Transverse colon (tissue), 4 donors: ENCODE measurements around the gene POLR2M. TPM values are rescaled to one million over a fixed set of nuclear protein-coding genes. Genes with fewer than 3 reads are reported as not detected.

ENCODE experiments used
- DNase-seq: peaks from one replicate; pipeline ENCODE4 v3.0.0-alpha.2; 2019
- H3K27ac ChIP-seq, 4 donors: fragments of 200-600 bp; sonication (generic); 2 replicates each; pipeline ENCODE4 v1.5.1; 2016 to 2018; ENCODE audit warnings: inconsistent platforms in 4 of 4
- H3K27me3 ChIP-seq: fragments of 200-600 bp; sonication (generic); 2 replicates; pipeline ENCODE4 v1.5.1; 2017; ENCODE audit warnings: inconsistent platforms
- H3K36me3 ChIP-seq, 4 donors: fragments of 200-600 bp; sonication (generic); 2 replicates each; pipeline ENCODE4 v1.5.1; 2017 to 2019; ENCODE audit warnings: inconsistent platforms in 4 of 4
- H3K4me1 ChIP-seq, 4 donors: fragments of 200-600 bp; sonication (generic); 2 replicates each; pipeline ENCODE4 v1.5.1; 2017 to 2020; ENCODE audit warnings: inconsistent platforms in 4 of 4
- H3K4me3 ChIP-seq, 4 donors: fragments of 200-600 bp; sonication (generic); 1 replicate in 1 of 4; 2 replicates in 3 of 4; pipeline versions ENCODE4 v1.5.1 to v1.6.1; 2017 to 2019; ENCODE audit warnings: inconsistent platforms in 4 of 4
- H3K9me3 ChIP-seq, 2 donors: fragments of 200-600 bp; sonication (generic); 2 replicates each; pipeline ENCODE4 v1.5.1; 2017 to 2019; ENCODE audit warnings: inconsistent platforms in 2 of 2
- CTCF ChIP-seq, 5 experiments: fragments of 200-600 bp in 3 of 5; fragments of 450-650 bp in 2 of 5; sonication (generic) in 3 of 5; IDR thresholded peaks; 1 replicate in 2 of 5; 2 replicates in 3 of 5; pipeline ENCODE4 v1.5.1; 2016 to 2017; ENCODE audit warnings: antibody characterized with exemption in 5 of 5, inconsistent platforms in 3 of 5, mild to moderate bottlenecking in 2 of 5, moderate library complexity in 1 of 5
- EP300 ChIP-seq: sonication (generic); formaldehyde crosslinking; IDR thresholded peaks from one replicate; pipeline ENCODE4 v1.6.1; 2017; ENCODE audit warnings: antibody characterized with exemption, low read depth
- POLR2A ChIP-seq: fragments of 450-650 bp; IDR thresholded peaks from one replicate; pipeline ENCODE4 v1.6.1; 2016; ENCODE audit warnings: antibody characterized with exemption, mild to moderate bottlenecking, moderate library complexity
- POLR2AphosphoS5 ChIP-seq, 3 donors: sonication (generic); formaldehyde crosslinking; IDR thresholded peaks; one replicate each; pipeline ENCODE4 v1.6.1; 2016; ENCODE audit warnings: antibody characterized with exemption in 3 of 3
- WGBS, 2 donors: methylation state at CpG; one replicate each; pipeline ENCODE4 v1.1.5; 2018; ENCODE audit warnings: low coverage in 1 of 2; 5-methylcytosine and 5-hydroxymethylcytosine counted together
- in situ Hi-C, 4 donors: fragments of 200-750 bp; cut with MboI; loops; one replicate each; pipeline versions ENCODE4 v1.15.0 to v1.15.1; 2017; ENCODE audit warnings: low sequenced_read_pairs in 3 of 4, low pct_ligation_motif_present in 1 of 4, low pct_unique_long_range_greater_than_20kb in 1 of 4
- intact Hi-C: fragments of 100-400 bp; cut with DNase I; formaldehyde crosslinking; loops from one replicate; pipeline ENCODE4 v1.15.1; 2023; ENCODE audit warnings: low total_unique reads
- total RNA-seq, 4 donors: library from RNA; depleted of rRNA; stranded (reverse); fragments of >200 nt; gene quantifications; one replicate each; pipeline ENCODE4 v1.1.0, GENCODE V29; 2016

POLR2M gene
- total RNA-seq, 4 donors from 2014 or later: 18.5 to 159 (median 42.2) TPM

DNA sequence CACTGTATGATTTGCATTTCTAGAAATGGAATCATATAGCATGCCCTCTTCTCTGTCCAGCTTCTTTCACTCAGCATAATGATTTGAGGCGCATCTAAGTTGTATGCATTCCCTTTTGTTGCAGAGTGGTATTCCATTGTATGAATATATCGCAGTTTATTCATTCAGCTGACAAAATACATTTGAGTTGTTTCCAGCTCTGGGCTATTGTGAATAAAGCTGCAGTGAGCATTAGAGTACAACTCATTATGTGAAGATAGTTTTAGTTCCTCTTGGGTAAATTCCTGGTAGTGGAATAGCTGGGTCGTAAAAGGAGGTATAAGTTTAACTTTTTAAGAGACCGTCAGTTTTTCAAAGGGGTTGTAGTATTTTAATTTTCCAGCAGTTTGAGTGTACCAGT is 38.5 kb upstream of the POLR2M start:
- no peak for TF ChIP-seq POLR2A
- peaks cover 6% of the 10 kb centered on the region for H3K27me3 ChIP-seq
- H3K4me3 ChIP-seq: no peak overlapping the region
- H3K4me1 ChIP-seq: peaks cover 0 to 25% (median 16%) of the 10 kb centered on the region in 4 donors
- intact Hi-C loops: no loop called here
- H3K36me3 ChIP-seq: no peaks in the 10 kb centered on the region
- no peaks in the 10 kb centered on the region for H3K9me3 ChIP-seq
- WGBS, 2 donors: 35 to 48% methylated on average over 4 of the region's 4 CpGs
- in situ Hi-C loops: loop anchor here in 3 of 4 donors (25.0 kb wide), 2 partner anchors 194 to 394 kb away; partner anchors contain the start of gene ALDH1A2 (in 1 of the 3)
- DNase-seq: no peak
- peak overlapping the region in 3 of 4 donors; percentile 35 to 54 (median 41) for H3K27ac ChIP-seq

DNA sequence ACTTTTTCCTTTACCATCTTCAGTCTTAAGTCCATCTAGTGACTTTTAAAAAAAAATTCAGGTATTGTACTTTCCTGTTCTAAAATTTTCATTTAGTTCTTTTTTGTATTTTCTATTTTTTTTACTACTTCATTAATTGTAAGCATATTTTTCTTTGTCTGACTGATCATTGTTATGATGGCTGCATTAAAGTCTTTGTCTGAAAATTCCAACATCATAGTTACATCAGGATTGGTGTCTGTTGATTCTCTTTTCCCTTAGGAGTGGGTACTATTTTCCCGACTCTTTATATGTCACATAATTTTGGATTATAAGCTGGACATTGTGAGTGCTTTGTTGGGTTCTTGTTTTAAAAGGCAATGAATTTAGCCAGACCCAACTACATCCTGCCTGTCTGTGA is 34.9 kb upstream of the POLR2M start:
- no peak for DNase-seq
- Histone ChIP-seq H3K27ac (no peak overlapping the region), H3K36me3 (no peaks in the 10 kb centered on the region), H3K9me3 (no peaks in the 10 kb centered on the region), H3K4me3 (no peak overlapping the region), H3K4me1 (peaks cover 0 to 22% (median 15%) of the 10 kb centered on the region in 4 donors), H3K27me3 (peaks cover 6% of the 10 kb centered on the region)
- in situ Hi-C loops: loop anchor here in 3 of 4 donors (25.0 kb wide), 2 partner anchors 191 to 391 kb away; partner anchors contain the start of gene ALDH1A2 (in 1 of the 3)
- TF ChIP-seq EP300 (no peak), POLR2A (no peak), CTCF (IDR thresholded peaks at IDR 0.05) (no peak), POLR2AphosphoS5 (IDR thresholded peaks at IDR 0.05) (no peak)
- intact Hi-C loops: no loop called here
- 0% methylated on average over 1 of the region's 1 CpG for WGBS, 2 donors

DNA sequence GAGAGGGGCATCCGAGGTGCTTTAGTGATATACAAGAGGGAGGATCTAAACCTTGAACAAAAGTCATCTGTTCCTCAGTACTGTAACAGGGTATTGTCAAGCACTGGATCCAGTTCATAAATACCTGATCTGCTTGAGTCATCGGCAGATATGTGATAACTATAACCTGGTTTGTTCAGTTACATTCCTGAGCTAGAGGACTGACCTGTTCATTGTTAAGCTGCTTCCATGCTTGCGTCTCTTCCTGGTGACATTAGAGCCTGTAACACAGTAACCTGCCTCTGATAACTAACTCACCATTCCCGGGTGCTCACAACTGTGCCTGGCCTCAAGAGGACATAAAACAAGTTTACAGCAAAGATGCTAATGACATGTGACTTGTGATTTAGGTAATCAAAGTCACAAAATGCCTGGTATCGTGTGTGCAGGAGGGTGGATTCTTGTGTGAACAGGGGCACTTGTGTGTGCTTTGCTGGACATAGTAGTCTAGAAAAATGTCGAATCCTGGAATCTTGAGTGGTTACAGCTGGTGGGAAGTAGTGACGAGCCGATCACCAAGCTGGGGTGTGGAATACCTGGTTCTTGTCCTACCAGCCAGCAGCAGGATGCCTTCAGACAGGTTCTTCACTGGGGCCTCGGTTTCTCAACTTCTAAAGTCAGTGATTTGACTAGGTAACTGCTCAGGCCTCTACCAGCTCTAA is 30.9 kb upstream of the POLR2M start:
- intact Hi-C loops: no loop called here
- no peaks in the 10 kb centered on the region for H3K9me3 ChIP-seq
- no peaks in the 10 kb centered on the region for H3K36me3 ChIP-seq

GRCh38 chr15:57676585-57676984 is 29.9 kb upstream of the POLR2M start:
- no peak overlapping the region for H3K27ac ChIP-seq
- 82 to 89% methylated on average over 5 of the region's 5 CpGs for WGBS, 2 donors
- H3K4me1 ChIP-seq: no peaks in the 10 kb centered on the region
- no peaks in the 10 kb centered on the region for H3K36me3 ChIP-seq
- DNase-seq: no peak
- H3K27me3 ChIP-seq: no peaks in the 10 kb centered on the region
- intact Hi-C loops (no loop called here), in situ Hi-C loops (no loop called here)
- H3K9me3 ChIP-seq: no peaks in the 10 kb centered on the region
- H3K4me3 ChIP-seq: no peak overlapping the region
- no peak for TF ChIP-seq POLR2AphosphoS5 (IDR thresholded peaks at IDR 0.05)
- no peak for TF ChIP-seq CTCF (IDR thresholded peaks at IDR 0.05)

More for the DNA sequence above, 30.9 kb upstream of the POLR2M start:
- no peaks in the 10 kb centered on the region for H3K4me1 ChIP-seq
- in situ Hi-C loops: no loop called here
- H3K27me3 ChIP-seq: peaks cover 6% of the 10 kb centered on the region
- TF ChIP-seq CTCF (IDR thresholded peaks at IDR 0.05): no peak
- TF ChIP-seq EP300: no peak
- no peak for TF ChIP-seq POLR2AphosphoS5 (IDR thresholded peaks at IDR 0.05)
- TF ChIP-seq POLR2A: no peak
- no peak for DNase-seq
- H3K4me3 ChIP-seq: no peak overlapping the region
- 79 to 88% methylated on average over 4 to 9 of the region's 9 CpGs for WGBS, 2 donors
- H3K27ac ChIP-seq: no peak overlapping the region

- H3K27ac ChIP-seq: no peak overlapping the region
- no peaks in the 10 kb centered on the region for H3K36me3 ChIP-seq
- no peak for TF ChIP-seq CTCF (IDR thresholded peaks at IDR 0.05)
- no peak for TF ChIP-seq EP300
- TF ChIP-seq POLR2A: no peak
- DNase-seq: no peak
- H3K9me3 ChIP-seq: no peaks in the 10 kb centered on the region
- intact Hi-C loops (no loop called here), in situ Hi-C loops (no loop called here)
- H3K4me1 ChIP-seq: no peaks in the 10 kb centered on the region
- H3K4me3 ChIP-seq: no peak overlapping the region
- 81 to 86% methylated on average over 3 of the region's 3 CpGs for WGBS, 2 donors
- H3K27me3 ChIP-seq: no peaks in the 10 kb centered on the region
Measured at GRCh38 chr15:57677204-57677603, 29.3 kb upstream of the POLR2M start.
